Adipose tissue (tissue), 3 donors: ENCODE results near the gene SENP5. TPM values are rescaled to one million over a fixed set of nuclear protein-coding genes. Genes with fewer than 3 reads are reported as not detected.
A peak's percentile ranks its signal among the peaks of the same experiment; 100 is the strongest.
"Not testable (repeated sequence)": the region's sequence is repeated elsewhere in the genome, so short reads cannot be mapped to it uniquely, and the experiment has no call there.

ENCODE experiments used
- H3K27ac ChIP-seq: one replicate; pipeline ENCODE4 v1.5.1; 2013; ENCODE audit warnings: low read depth, low read length
- WGBS, 3 donors: extraction: QIAGEN DNeasy Blood & Tissue Kit; methylation state at CpG; one replicate each; pipeline ENCODE4 v1.1.7; 2013; 5-methylcytosine and 5-hydroxymethylcytosine counted together
- polyA plus RNA-seq, 3 donors: library from polyadenylated mRNA; stranded (reverse); fragments of 200-250 nt; gene quantifications; one replicate each; pipeline ENCODE4 v1.2.3, GENCODE V29; 2013
- donor health status: healthy with polysubstance abuse.
- donor health status: Bipolar disorder and iron deficiency.
- donor health status: healthy.

SENP5 gene
- polyA plus RNA-seq, 3 donors: 3.7 to 8.2 (median 7.4) TPM

DNA sequence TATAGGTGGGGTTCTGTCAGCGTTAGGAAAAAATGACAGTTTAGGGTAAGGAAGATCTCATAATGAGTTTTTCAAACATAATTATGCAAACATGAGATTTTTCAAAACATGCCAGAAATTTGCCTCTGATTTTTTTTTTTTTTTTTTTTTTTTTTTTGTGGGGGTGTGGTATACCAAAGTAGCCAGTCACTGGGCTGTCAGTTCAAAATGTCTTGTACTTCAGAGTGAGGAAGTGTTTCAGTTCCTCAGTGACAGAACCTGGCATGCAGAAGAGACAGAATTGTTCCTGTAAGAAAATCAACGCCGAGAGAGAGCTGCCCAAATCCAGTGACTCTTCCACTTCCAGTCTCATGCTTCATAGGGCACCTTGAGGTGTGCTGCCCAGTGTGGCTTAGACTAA lies 64.9 kb downstream of the SENP5 start:
- no peak overlapping the region for H3K27ac ChIP-seq
- WGBS, 3 donors: 92 to 94% (median 93%) methylated on average over 3 of the region's 3 CpGs

DNA sequence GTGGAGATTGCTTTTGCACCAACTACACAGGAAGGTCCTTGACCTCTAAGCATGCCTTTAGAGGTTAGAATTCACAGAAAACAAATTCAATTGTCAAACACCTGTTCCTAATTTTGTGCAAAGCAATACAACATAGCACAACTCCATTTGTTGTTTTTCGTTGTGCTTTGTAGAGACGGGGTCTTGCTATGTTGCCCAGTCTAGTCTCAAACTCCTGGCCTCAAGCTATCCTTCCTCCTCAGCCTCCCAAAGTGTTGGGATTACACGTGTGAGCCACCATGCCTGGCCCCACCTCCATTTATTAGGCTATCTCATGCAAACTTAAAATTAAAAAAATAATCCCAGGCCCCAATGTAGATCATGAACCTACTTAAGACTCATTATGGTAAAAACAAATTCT lies 68.6 kb downstream of the SENP5 start:
- 86 to 91% (median 91%) methylated on average over 3 of the region's 3 CpGs for WGBS, 3 donors
- H3K27ac ChIP-seq: no peak overlapping the region

DNA sequence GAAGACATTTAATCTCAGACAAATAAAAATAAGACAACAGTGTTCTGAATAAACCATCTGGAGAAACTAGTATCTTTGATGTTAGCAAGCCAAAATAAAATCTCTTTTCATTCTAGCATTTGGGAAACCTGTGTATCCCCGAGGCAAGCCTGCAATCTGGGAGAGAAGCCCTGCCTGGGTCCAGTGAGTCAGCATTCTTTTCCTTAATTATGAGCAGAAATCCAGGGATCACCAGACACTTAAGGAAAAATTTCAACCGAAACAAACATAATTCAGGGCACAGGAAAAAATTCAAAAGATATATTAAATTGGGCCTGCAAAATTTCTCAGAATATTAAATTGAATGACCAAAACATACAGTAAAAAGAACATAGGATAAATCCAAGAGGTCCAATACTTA lies 70.4 kb downstream of the SENP5 start:
- WGBS, 3 donors: 83 to 94% (median 86%) methylated on average over 2 of the region's 2 CpGs
- no peak overlapping the region for H3K27ac ChIP-seq

DNA sequence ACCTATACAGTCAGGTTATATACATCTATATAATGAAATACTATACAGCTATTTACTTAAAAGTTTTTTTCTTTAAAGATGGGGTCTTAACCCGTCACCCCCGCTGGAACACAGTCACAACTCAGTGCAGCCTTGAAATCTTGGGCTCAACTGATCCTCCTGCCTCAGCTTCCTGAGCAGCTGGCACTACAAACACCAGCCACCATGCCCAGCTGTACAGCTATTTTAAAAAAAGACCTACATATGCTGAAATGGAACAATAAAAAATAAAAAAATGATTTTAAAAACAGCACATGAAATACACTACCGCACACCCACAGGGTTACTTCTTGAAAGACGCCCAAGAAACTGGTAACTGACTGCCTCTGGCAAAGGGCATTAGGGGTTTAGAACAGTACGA lies 70.9 kb downstream of the SENP5 start:
- WGBS, 3 donors: 86 to 92% (median 89%) methylated on average over 5 of the region's 5 CpGs
- no peak overlapping the region for H3K27ac ChIP-seq

DNA sequence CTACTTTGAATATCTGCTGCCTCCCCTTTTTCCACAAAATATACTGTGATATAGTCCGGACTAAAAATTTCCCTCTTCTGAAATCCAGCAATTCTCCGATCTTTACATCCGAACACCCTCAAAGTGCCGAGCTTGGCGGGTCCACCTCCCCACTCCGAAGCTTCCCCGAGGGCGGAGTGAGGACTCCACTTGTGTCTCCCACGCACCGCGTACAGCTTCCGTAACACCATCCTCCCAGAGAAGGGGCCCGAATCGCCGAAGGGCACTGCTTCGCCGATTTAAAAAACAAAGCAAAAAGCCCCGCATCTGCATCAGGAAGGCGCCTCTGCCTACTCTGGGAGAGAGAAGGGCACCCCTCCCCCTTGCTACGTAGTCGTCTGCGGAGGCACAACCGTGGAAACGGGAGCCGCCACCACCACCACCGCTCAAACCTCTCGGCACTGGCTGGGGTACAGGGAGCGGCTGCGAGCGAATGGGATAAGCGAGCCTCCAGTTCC lies 74.1 kb downstream of the SENP5 start:
- 0% methylated on average over 31 of the region's 31 CpGs for WGBS, 3 donors

DNA sequence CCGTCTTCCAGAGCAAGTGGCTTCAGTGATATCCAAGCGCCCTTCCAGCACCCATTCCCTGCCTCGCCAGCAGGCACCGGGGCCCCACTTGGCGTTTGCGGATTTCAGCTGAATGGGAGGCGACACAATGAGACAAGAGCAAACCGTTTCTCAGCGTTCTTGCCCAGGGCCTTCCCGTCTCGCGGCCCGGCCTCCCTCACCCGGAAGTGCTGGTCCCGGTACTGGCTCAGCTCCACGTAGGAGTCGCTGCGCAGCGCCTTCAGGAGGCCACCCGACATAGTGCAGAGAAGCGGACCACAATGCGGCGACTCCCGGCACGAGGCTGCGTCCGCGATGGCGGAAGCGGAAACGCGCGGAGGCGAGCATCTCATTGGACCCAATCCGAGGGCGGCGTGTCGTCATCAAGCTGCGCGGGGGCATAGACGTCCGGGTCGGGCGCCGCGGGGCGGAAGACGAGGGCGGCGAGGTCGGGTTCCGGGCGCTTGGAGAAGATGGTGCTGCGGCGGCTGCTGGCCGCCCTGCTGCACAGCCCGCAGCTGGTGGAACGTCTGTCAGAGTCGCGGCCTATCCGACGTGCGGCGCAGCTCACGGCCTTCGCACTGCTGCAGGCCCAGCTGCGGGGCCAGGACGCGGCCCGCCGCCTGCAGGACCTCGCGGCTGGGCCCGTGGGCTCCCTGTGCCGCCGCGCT lies 74.7 kb downstream of the SENP5 start, which contains the start of gene NCBP2:
Gene NCBP2 (minus strand): TSS at position 303 of the 689 bp plus-strand sequence. CDS start 25 bp downstream, at position 278.
- 0 to 1% (median 0%) methylated on average over 75 to 77 of the region's 77 CpGs for WGBS, 3 donors
- H3K27ac ChIP-seq: peak within 1 kb of the TSS; percentile 70

More for the DNA sequence above, 74.1 kb downstream of the SENP5 start:
- H3K27ac ChIP-seq: peak overlapping the region; percentile 70

DNA sequence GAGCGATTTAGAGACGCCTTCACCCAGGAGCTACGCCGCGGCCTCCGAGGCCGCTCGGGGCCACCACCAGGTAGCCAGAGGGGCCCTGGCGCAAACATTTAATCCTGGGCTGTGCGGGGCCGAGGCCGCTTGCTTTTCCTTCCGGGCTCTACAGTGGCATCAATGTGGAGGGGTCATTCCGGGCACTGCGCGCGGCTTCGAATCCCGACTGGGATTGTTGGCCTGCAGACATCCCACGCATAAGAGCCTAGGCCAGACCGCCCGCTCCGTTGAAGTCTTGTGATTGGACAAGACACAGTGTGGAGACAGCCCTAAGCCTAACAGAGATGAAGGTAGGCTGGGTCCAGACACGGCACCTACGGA lies 75.2 kb downstream of the SENP5 start:
- H3K27ac ChIP-seq: no peak overlapping the region
- 0 to 1% (median 1%) methylated on average over 25 of the region's 25 CpGs for WGBS, 3 donors

DNA sequence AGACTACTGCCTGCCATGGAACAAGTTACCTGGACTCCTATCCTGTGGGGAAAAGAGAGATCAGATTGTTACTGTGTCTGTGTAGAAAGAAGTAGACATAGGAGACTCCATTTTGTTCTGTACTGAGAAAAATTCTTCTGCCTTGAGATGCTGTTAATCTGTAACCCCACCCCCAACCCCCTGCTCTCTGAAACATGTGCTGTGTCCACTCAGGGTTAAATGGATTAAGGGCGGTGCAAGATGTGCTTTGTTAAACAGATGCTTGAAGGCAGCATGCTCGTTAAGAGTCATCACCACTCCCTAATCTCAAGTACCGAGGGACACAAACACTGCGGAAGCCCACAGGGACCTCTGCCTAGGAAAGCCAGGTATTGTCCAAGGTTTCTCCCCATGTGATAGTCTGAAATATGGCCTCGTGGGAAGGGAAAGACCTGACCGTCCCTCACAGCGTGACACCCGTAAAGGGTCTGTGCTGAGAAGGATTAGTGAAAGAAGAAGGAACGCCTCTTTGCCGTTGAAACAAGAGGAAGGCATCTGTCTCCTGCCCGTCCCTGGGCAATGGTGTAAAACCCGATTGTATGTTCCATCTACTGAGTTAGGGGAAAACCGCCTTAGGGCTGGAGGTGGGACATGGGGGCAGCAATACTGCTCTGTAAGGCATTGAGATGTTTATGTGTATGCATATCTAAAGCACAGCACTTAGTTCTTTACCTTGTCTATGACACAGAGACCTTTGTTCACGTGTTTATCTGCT lies 76.5 kb downstream of the SENP5 start:
- 64 to 81% (median 69%) methylated on average over 13 to 14 of the region's 14 CpGs for WGBS, 3 donors
- H3K27ac ChIP-seq: not testable (repeated sequence)

DNA sequence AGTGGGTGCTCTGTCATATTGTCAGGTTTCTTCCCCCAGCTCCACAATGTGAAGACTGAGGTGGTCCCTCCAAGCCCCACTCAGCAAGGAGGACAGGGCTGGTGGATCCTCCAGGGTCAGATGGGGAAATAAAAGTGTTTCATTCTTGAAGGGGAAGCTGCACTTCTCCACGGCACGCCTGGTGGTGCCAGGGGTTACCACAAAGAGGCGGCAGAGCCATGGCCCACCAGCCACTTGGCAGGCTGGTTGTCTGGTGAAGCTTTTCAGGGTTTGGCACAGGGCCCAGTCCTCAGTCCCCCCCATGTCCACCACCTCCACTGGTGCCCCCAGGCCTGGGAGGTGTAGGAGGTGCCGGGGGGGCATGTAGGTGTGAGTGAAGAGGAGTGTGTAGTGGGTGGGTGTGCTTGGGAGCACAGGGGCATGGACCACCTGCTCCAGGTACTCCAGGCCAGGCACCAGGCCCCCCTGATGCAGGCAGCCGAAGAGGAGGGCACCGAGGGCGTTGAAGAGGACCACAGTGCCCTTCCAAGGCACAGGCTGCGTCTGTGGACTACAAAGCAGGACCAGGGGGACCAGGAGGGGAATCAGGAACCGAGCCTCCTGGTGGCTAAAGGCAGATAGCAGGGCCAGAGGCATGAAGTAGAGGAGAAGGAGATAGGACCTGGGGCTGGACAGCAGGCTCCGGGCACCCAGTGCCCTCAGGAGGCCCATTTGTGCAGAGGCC lies 79.6 kb downstream of the SENP5 start:
- WGBS, 3 donors: 74 to 82% (median 77%) methylated on average over 10 of the region's 10 CpGs
- no peak overlapping the region for H3K27ac ChIP-seq

DNA sequence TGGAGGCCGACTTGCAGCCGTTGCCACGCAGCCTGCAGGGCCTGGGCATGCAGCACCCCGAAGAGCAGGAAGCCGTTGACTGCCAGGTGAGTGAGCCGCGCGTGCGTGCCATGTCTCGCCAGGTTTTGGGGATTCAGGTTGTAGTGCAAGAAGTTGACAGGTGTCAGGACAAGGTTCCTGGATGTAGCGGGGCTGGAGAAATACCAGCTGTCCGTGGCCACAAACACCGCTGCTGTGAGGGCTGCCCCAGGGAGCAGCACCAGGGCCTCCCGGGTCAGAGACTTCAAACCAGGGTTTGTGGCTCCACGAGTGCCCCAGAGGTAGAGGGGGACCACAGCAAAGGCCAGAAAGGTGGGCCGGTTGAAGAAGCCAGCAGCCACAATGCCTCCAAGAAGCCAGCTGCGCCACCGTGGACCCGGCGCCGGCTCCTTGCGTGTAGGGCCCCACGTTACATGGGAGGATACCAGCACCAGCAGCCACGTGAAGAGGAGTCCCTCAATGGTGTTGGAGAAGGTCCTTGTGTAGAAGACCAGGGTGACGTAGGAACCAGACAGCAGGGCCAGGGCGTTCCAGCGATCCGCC lies 80.2 kb downstream of the SENP5 start:
- no peak overlapping the region for H3K27ac ChIP-seq
- WGBS, 3 donors: 83 to 87% (median 87%) methylated on average over 28 of the region's 28 CpGs

DNA sequence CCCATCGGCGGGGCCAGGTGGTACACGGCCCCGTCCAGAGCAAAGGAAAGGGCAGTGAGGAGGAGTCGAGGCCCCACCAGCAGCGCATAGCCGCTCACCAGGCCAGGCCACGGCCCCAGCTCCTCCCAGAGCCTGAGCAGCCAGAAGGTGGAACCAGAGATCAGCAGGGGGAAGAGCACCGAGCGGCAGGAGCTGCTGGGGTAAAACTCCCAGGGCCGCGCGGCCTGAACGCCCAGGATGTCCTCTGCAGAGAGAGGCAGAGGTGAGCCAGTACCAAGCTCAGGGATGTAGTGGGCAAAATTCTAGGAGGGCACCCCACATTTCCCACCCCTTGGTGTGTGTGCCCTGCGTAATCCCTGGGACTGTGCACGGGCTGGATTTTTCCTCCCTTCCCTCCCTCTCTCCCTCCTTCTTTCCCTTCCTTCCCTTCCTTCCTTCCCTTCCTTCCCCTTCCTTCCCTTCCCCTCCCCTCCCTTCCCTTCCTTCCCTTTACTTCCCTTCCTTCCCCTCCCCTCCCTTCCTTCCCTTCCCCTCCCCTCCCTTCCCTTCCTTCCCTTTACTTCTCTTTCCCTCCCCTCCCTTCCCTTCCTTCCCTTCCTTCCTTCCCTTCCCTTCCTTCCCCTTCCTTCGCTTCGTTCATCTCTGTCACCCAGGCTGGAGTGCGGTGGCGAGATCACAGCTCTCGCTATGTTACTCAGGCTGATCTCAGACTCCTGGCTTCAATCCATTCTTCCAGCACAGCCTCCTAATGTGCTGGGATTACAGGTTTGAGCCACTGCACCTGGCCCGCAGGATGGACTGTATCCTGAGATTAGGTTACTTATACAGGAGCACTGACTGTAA lies 80.9 kb downstream of the SENP5 start:
- 49 to 52% (median 50%) methylated on average over 22 of the region's 22 CpGs for WGBS, 3 donors
- H3K27ac ChIP-seq: no peak overlapping the region

DNA sequence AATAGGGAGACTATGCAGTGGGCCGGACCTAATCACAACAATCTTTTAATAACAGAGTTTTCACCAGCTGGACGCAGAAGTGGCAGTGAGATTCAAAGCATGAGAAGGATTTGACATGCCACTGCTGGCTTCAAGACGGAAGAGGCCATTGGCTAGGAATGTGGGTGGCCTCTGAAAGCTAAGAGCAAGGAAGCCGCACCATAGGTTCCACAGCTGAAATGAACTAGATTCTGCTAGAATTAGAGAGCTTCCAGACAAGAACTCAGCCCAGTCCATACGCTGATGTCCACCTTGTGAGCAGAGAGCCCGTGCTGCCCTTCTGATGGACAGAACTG lies 81.5 kb downstream of the SENP5 start:
- no peak overlapping the region for H3K27ac ChIP-seq
- WGBS, 3 donors: 85 to 86% (median 86%) methylated on average over 6 of the region's 6 CpGs

DNA sequence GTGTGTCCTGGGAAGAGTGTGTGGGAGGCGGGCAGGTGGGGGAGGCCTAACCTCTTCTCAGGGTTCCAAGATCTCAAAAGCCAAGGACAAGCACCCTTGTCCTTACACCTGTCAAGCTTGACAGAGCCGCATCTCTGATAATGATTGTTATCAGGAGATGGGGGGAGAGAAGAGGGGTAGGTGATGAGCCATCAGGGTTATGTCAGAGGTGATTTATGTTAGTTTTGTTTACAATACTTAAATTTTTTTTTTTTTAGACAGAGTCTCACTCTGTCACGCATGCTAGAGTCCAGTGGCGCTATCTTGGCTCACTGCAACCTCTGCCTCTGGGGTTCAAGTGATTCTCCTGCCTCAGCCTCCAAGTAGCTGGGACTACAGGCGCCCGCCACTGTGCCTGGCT lies 82.0 kb downstream of the SENP5 start:
- H3K27ac ChIP-seq: no peak overlapping the region
- WGBS, 3 donors: 94 to 96% (median 96%) methylated on average over 6 of the region's 6 CpGs

DNA sequence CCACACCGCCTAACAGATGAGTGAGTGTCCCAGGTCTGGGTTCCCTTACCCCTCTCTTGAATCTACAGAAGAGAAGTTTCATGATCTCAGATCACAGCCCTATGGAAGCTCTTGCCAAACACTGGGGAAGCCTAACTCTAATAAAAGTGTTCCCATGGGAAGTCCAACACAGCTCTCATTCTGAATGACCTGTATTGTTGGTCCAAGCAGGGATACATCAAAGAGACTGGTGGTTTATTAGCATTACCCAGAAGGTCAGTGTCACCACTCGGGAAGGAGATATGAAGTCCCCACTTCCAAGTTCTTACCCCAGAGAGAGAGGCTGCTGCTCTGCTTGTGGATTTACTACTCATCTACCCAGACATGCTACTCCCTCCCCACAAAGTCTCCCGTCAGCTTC lies 83.7 kb downstream of the SENP5 start:
- WGBS, 3 donors: 92 to 93% (median 93%) methylated on average over 3 of the region's 3 CpGs
- H3K27ac ChIP-seq: no peak overlapping the region

DNA sequence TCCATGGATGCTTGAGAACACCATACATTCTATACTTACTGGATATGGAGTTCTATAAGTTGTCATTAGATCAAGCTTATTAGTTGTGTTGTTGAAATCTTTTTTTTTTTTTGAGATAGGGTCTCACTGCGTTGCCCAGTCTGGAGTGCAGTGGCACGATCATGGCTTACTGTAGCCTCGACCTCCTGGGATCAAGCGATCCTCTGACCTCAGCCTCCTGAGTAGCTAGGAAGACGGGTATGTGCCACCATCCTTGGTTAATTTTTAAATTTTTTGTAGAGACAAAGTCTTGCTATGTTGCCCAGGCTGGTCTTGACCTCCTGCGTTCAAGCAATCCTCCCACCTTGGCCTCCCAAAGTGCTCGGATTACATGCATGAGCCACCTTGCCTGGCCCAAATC lies 87.1 kb downstream of the SENP5 start:
- H3K27ac ChIP-seq: no peak overlapping the region
- WGBS, 3 donors: 80 to 95% (median 90%) methylated on average over 7 of the region's 7 CpGs

DNA sequence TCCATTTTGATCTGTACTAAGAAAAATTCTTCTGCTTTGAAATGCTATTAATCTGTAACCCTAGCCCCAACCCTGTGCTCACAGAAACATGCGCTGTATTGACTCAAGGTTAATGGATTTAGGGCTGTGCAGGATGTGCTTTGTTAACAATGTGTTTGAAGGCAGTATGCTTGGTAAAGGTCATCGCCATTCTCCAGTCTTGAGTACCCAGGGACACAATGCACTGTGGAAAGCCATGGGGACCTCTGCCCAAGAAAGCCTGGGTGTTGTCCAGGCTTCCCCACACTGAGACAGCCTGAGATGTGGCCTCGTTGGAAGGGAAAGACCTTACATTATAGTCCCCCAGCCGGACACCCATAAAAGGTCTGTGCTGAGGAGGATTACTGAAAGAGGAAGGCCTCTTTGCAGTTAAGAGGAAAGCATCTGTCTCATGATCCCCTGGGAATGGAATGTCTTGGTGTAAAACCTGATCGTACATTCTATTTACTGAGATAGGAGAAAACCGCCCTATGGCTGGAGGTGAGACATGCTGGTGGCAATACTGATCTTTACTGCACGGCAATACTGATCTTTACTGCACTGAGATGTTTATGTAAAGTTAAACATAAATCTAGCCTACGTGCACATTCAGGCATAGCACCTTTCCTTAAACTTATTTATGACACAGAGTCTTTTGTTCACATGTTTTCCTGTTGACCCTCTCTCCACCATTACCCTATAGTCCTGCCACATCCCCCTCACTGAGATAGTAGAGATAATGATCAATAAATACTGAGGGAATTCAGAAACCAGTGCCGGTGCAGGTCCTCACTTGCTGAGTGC lies 94.6 kb downstream of the SENP5 start:
- WGBS, 3 donors: 72 to 81% (median 73%) methylated on average over 9 of the region's 9 CpGs
- H3K27ac ChIP-seq: no peak overlapping the region

DNA sequence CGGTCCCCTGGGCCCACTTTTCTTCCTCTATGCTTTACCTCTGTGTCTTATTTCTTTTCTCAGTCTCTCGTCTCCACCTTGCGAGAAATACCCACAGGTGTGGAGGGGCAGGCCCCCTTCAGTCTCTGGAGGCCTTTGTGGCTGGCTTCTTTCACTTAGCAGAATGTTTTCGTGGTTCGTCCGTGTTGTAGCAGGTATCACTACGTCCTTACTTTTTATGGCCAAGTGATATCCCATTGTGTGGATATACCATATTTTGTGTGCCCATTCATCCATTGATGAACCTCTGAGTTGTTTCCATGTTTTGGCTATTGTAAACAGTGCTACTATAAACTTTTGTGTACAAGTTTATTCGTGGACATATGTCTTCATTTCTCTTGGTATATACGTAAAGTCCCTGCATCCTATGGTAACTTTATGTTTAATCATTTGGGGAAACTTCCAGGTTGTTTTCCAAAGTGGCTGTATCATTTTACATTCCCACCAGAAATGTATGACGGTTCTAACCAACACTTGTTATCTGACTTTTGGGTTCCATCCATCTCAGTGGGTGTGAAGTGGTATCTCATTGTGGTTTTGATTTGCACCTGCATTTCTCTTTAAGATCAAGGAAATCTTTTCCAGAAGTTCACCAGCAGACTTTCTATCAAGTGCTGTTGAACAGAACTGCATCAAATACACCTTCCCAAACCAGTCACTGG lies 95.4 kb downstream of the SENP5 start:
- no peak overlapping the region for H3K27ac ChIP-seq
- 90 to 92% (median 90%) methylated on average over 10 of the region's 10 CpGs for WGBS, 3 donors
